Astrocyte (in vitro differentiated cells and primary cell): ENCODE measurements around the gene IL10.

Experiments
- CTCF ChIP-seq: IDR thresholded peaks from 2 replicates; pipeline ENCODE4 v1.5.1; 2011; ENCODE audit warnings: low read depth, mild to moderate bottlenecking, inconsistent platforms, low read length, moderate library complexity; ENCODE audit not compliant: insufficient read depth
- EZH2 ChIP-seq: IDR thresholded peaks from 2 replicates; pipeline ENCODE4 v1.6.1; 2012; ENCODE audit warnings: mild to moderate bottlenecking, low read length, inconsistent platforms; ENCODE audit not compliant: insufficient read depth

- no peak for TF ChIP-seq CTCF
- no peak for TF ChIP-seq EZH2
Observed at GRCh38 chr1:206774093-206774492, 1.8 kb upstream of the IL10 start.
